ENCODE measurements around the gene CHAC1.
A peak's percentile ranks its signal among the peaks of the same experiment; 100 is the strongest.

Gene CHAC1

GRCh38 chr15:40934457-40934856 is 18.8 kb upstream of the CHAC1 start:
- H3K4me3 ChIP-seq (ENCODE audit: low read depth, low read length), result no peak overlapping the region
- no peak for DNase-seq (ENCODE audit: low read depth)

DNA sequence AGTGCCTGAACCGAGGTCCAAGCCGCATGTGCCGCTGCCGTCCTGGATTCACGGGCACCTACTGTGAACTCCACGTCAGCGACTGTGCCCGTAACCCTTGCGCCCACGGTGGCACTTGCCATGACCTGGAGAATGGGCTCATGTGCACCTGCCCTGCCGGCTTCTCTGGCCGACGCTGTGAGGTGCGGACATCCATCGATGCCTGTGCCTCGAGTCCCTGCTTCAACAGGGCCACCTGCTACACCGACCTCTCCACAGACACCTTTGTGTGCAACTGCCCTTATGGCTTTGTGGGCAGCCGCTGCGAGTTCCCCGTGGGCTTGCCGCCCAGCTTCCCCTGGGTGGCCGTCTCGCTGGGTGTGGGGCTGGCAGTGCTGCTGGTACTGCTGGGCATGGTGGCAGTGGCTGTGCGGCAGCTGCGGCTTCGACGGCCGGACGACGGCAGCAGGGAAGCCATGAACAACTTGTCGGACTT is 17.0 kb upstream of the CHAC1 start:
- DNase-seq (ENCODE audit: low read depth), result no peak
- H3K4me3 ChIP-seq (ENCODE audit: low read depth, low read length), result no peak overlapping the region

DNA sequence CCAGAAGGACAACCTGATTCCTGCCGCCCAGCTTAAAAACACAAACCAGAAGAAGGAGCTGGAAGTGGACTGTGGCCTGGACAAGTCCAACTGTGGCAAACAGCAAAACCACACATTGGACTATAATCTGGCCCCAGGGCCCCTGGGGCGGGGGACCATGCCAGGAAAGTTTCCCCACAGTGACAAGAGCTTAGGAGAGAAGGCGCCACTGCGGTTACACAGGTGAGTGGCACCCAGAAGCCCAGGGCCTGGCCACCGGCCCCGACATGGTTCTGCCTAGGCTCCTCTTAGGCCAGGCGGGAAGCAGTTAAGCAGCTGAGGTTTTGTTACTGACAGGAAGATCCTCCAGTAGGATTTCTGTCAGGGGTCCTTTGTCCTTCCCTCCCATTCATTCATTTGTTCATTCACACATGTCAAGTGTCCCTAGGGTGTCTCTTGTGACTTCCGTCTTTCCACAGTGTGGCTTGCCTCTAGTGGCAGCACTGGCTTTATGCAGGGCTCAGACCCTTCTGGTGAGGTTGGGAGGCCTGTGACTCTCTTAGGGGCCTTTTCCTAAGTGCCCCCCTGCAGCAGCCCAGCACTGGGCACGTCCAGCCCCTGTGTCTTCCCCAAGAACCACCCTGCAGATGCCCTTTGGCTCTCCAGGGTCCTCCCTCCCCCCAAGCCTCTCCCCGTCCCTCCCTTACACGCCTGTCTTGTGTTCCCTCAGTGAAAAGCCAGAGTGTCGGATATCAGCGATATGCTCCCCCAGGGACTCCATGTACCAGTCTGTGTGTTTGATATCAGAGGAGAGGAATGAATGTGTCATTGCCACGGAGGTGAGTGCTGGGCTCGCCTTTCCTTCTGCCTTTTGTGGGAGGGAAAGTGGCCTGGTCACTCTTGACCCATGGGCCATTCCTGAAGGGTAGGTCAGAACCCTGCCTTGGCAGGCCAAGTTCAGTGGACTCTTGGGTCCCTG is 16.3 kb upstream of the CHAC1 start:
- H3K4me3 ChIP-seq (ENCODE audit: low read depth, low read length), result no peak overlapping the region
- DNase-seq (ENCODE audit: low read depth), result no peak

DNA sequence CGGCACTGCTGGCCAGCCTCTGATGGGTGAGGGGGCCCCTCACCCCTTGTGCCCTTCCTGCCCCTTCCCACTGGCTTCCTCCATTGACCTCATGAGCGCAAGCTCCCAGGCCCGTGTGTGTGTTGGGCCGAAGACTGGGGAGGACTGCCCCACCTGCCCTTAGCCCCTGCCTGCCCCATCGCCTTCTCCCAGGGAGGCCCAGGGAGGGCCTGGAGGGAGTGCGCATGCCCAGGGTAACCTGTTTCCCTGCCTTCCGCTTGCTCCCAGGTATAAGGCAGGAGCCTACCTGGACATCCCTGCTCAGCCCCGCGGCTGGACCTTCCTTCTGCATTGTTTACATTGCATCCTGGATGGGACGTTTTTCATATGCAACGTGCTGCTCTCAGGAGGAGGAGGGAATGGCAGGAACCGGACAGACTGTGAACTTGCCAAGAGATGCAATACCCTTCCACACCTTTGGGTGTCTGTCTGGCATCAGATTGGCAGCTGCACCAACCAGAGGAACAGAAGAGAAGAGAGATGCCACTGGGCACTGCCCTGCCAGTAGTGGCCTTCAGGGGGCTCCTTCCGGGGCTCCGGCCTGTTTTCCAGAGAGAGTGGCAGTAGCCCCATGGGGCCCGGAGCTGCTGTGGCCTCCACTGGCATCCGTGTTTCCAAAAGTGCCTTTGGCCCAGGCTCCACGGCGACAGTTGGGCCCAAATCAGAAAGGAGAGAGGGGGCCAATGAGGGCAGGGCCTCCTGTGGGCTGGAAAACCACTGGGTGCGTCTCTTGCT is 15.3 kb upstream of the CHAC1 start:
- no peak for DNase-seq (ENCODE audit: low read depth)
- no peak overlapping the region for H3K4me3 ChIP-seq (ENCODE audit: low read depth, low read length)

DNA sequence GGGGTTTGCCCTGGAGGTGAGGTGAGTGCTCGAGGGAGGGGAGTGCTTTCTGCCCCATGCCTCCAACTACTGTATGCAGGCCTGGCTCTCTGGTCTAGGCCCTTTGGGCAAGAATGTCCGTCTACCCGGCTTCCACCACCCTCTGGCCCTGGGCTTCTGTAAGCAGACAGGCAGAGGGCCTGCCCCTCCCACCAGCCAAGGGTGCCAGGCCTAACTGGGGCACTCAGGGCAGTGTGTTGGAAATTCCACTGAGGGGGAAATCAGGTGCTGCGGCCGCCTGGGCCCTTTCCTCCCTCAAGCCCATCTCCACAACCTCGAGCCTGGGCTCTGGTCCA is 14.8 kb upstream of the CHAC1 start:
- H3K4me3 ChIP-seq (ENCODE audit: low read depth, low read length), result no peak overlapping the region
- no peak for DNase-seq (ENCODE audit: low read depth)

DNA sequence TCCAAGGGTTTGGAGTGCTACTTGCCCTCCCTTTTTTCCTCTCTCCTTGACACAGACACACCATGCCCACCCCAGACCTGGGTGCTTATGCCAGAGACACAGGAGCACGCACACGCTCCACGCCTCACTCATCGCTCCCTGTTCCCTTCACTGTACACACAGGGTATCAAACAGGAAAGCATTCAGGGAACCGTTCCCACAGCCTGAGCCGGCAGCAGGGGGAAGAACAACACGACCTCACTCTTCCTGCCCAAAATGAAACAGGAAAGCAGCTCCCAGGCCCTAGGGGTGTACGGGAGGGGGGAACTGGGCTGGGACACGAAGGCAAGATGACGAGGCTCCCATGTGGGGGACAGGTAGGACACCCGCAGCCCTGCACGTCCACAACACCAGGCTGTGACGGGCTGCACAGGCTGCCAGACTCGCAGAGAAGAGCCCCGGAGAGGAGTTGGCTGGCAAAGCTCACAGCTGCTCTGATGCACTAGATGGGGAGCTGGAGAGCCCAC is 12.9 kb upstream of the CHAC1 start:
- DNase-seq (ENCODE audit: low read depth), result no peak
- no peak overlapping the region for H3K4me3 ChIP-seq (ENCODE audit: low read depth, low read length)

- no peak for DNase-seq (ENCODE audit: low read depth)
- H3K4me3 ChIP-seq (ENCODE audit: low read depth, low read length), result peak overlapping the region; percentile 53
Observed at GRCh38 chr15:40941068-40941527, 12.2 kb upstream of the CHAC1 start.

DNA sequence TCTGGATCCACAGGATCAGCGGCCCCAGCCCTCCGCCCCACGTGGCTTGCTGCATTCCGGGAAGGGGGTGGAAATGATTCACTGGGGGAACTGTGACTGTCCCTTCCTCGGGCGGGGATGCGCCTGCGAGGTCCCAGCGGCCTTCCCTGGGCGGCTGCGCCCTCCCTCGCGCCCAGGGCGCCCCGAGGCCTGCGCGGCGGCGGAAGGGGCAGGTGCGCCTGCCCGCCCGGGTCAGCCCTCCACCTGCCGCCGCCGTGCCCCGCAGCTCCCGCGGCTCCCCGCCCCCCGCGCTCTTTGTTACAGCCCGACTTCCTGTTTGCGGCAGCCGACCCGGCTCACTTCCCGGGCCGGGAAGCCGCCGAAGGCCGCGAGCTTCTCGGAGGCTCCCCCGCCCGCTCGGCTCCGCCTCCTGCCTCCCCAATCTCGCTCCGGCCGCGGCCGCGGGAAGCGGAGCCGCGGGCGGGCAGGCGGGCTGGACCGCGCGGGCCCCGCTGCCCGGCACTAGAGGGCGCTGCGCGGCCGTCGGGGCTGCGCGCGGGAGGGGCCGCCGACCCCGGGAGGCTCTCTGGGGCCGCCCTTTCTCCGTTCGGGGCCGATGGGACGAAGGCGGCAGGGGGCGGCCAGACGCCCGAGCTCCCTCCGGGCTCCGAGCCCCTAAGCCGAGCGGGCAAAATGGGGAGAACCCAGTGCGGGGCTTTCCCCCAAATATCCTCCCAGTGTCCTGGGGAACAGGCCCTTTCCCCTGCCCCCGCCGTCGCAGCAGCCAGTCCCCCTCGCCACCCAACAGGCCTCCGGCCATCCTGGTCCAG is 11.5 kb upstream of the CHAC1 start:
- no peak for DNase-seq (ENCODE audit: low read depth)
- H3K4me3 ChIP-seq (ENCODE audit: low read depth, low read length), result peak overlapping the region; percentile 53

- no peak for DNase-seq (ENCODE audit: low read depth)
- H3K4me3 ChIP-seq (ENCODE audit: low read depth, low read length), result peak overlapping the region; percentile 53
Observed at GRCh38 chr15:40942337-40942854, 10.9 kb upstream of the CHAC1 start.

- DNase-seq (ENCODE audit: low read depth), result no peak
Observed at GRCh38 chr15:40942878-40943277, 10.4 kb upstream of the CHAC1 start.

DNA sequence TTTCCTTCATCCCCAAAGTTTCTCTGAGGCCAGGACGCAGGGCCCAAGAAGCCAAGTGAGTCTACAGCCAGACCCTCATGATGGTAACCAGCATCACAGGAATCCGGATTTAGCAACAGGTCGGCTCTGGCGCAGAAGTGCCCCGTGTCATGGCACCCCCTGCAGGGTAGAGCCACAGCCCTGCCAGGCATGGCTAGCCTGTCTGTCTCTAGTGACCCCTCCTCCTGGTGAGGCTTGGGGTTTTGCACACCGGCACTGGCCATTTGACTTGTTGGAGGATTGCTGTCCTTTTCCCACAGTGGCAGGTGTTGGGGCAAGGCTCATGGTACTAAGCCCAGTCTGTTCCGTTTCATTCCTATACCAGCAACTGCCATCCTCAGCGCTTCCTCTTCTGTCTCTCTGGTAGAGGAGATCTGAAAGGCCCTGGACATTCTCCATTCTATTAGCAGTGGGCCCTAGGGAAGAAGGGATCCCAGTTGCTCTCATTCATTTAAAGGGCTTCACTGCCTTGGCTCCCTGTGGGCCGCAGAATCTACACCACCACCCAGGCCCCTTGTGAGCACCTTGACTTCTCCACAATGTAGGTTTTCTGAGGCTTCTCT is 9.4 kb upstream of the CHAC1 start:
- no peak overlapping the region for H3K4me3 ChIP-seq (ENCODE audit: low read depth, low read length)
- no peak for DNase-seq (ENCODE audit: low read depth)

More at GRCh38 chr15:40942878-40943277, 10.4 kb upstream of the CHAC1 start:
- no peak overlapping the region for H3K4me3 ChIP-seq (ENCODE audit: low read depth, low read length)

- no peak overlapping the region for H3K4me3 ChIP-seq (ENCODE audit: low read depth, low read length)
- no peak for DNase-seq (ENCODE audit: low read depth)
Observed at GRCh38 chr15:40944510-40945296, 8.6 kb upstream of the CHAC1 start.

GRCh38 chr15:40948706-40949473 is 4.4 kb upstream of the CHAC1 start:
- no peak overlapping the region for H3K4me3 ChIP-seq (ENCODE audit: low read depth, low read length)

GRCh38 chr15:40949756-40950207 is 3.5 kb upstream of the CHAC1 start:
- DNase-seq (ENCODE audit: low read depth), result no peak

More at GRCh38 chr15:40948706-40949473, 4.4 kb upstream of the CHAC1 start:
- DNase-seq (ENCODE audit: low read depth), result no peak

DNA sequence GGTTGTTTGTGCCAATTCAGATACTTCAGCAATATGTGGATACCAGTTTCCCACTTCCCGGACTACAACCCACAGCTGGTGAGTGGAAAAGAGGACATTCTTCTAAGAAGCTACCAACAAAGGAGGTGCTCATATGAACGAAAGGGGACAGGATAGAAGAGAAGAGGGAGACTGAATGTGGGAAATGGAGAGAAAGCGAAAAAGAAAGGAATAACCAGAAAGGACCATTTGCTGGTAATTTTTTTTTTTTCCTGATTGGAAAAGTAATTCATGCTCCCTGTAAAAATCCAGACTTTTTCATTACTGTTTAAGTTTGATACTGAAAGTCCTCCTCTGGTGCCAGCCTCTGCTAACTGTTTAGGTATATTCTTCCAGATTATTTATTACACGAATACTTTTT is 1.5 kb upstream of the CHAC1 start:
- DNase-seq (ENCODE audit: low read depth), result no peak
- H3K4me3 ChIP-seq (ENCODE audit: low read depth, low read length), result no peak overlapping the region

More at GRCh38 chr15:40949756-40950207, 3.5 kb upstream of the CHAC1 start:
- H3K4me3 ChIP-seq (ENCODE audit: low read depth, low read length), result no peak overlapping the region

GRCh38 chr15:40952301-40952900 is 870 bp upstream of the CHAC1 start:
- no peak for DNase-seq (ENCODE audit: low read depth)
- peak overlapping the region; percentile 83 for H3K4me3 ChIP-seq (ENCODE audit: low read depth, low read length)

DNA sequence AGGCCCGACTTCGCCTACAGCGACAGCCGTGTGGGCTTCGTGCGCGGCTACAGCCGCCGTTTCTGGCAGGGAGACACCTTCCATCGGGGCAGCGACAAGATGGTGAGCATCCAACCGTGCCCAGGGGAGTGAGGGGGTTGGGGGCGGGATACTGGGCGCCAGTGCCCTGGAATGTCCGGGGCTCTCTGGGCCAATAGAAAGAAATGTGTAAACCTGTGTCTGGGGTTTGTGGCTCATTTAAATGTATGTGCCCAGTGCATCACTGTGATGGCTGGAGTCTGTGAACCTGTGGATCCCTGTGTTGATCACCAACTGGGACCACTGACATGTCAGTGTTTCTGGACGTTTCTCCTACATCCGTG is 423 bp downstream of the CHAC1 start:
- DNase-seq (ENCODE audit: low read depth), result no peak

More for the DNA sequence above, 423 bp downstream of the CHAC1 start:
- H3K4me3 ChIP-seq (ENCODE audit: low read depth, low read length), result peak overlapping the region; percentile 83
